ENCODE data around the gene OR2B2.

Gene OR2B2

GRCh38 chr6:27897580-27898206 lies 14.5 kb downstream of the OR2B2 start:
- no peak for DNase-seq (ENCODE audit: low read depth in 1 of 2, low spot score in 1 of 2)
- TF ChIP-seq SPI1 (IDR thresholded peaks at IDR 0.05; ENCODE audit: borderline replicate concordance, low read depth) (no peak), GABPA (IDR thresholded peaks at IDR 0.05; ENCODE audit: low read depth) (no peak), REST (IDR thresholded peaks at IDR 0.05; ENCODE audit: insufficient replicate concordance, low read depth) (no peak), POLR2AphosphoS5 (IDR thresholded peaks at IDR 0.05; ENCODE audit: low read depth) (no peak)
- TF ChIP-seq, protein P1, sequence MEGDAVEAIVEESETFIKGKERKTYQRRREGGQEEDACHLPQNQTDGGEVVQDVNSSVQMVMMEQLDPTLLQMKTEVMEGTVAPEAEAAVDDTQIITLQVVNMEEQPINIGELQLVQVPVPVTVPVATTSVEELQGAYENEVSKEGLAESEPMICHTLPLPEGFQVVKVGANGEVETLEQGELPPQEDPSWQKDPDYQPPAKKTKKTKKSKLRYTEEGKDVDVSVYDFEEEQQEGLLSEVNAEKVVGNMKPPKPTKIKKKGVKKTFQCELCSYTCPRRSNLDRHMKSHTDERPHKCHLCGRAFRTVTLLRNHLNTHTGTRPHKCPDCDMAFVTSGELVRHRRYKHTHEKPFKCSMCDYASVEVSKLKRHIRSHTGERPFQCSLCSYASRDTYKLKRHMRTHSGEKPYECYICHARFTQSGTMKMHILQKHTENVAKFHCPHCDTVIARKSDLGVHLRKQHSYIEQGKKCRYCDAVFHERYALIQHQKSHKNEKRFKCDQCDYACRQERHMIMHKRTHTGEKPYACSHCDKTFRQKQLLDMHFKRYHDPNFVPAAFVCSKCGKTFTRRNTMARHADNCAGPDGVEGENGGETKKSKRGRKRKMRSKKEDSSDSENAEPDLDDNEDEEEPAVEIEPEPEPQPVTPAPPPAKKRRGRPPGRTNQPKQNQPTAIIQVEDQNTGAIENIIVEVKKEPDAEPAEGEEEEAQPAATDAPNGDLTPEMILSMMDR (IDR thresholded peaks at IDR 0.05; ENCODE audit: insufficient read depth, low read length), result no peak
- Histone ChIP-seq H3K4me3 (replicated peaks; ENCODE audit: insufficient read depth, low read length) (no peak overlapping the region), H3K27me3 (ENCODE audit: insufficient read depth, poor library complexity, severe bottlenecking) (no peaks in the 10 kb centered on the region), H3K27ac (replicated peaks) (no peak overlapping the region)

- Histone ChIP-seq H3K27ac (replicated peaks) (peak overlapping the region; percentile 99), H3K4me3 (replicated peaks; ENCODE audit: insufficient read depth, low read length) (peak overlapping the region; percentile 51; the same call in 1 of the 2 replicates), H3K27me3 (ENCODE audit: insufficient read depth, poor library complexity, severe bottlenecking) (no peaks in the 10 kb centered on the region)
- no peak for DNase-seq (ENCODE audit: low read depth in 1 of 2, low spot score in 1 of 2)
- TF ChIP-seq REST (IDR thresholded peaks at IDR 0.05; ENCODE audit: insufficient replicate concordance, low read depth) (no peak), SPI1 (IDR thresholded peaks at IDR 0.05; ENCODE audit: borderline replicate concordance, low read depth) (no peak), GABPA (IDR thresholded peaks at IDR 0.05; ENCODE audit: low read depth) (no peak), POLR2AphosphoS5 (IDR thresholded peaks at IDR 0.05; ENCODE audit: low read depth) (no peak)
- TF ChIP-seq, protein P1 (IDR thresholded peaks at IDR 0.05; ENCODE audit: insufficient read depth, low read length), result no peak
Observed at GRCh38 chr6:27896398-27896796, 15.8 kb downstream of the OR2B2 start.

- DNase-seq (ENCODE audit: low read depth in 1 of 2, low spot score in 1 of 2), result peak; percentile 80 to 84
- TF ChIP-seq GABPA (IDR thresholded peaks at IDR 0.05; ENCODE audit: low read depth) (peak; percentile 41), POLR2AphosphoS5 (IDR thresholded peaks at IDR 0.05; ENCODE audit: low read depth) (peak; percentile 46), REST (IDR thresholded peaks at IDR 0.05; ENCODE audit: insufficient replicate concordance, low read depth) (no peak), SPI1 (IDR thresholded peaks at IDR 0.05; ENCODE audit: borderline replicate concordance, low read depth) (peak; percentile 82)
- TF ChIP-seq, protein P1 (IDR thresholded peaks at IDR 0.05; ENCODE audit: insufficient read depth, low read length), result peak; percentile 76
- H3K27ac ChIP-seq (replicated peaks), result peak overlapping the region; percentile 99
Observed at GRCh38 chr6:27894839-27895762, 17.1 kb downstream of the OR2B2 start.

More at GRCh38 chr6:27894839-27895762, 17.1 kb downstream of the OR2B2 start:
- Histone ChIP-seq H3K4me3 (replicated peaks; ENCODE audit: insufficient read depth, low read length) (peak overlapping the region; percentile 51), H3K27me3 (ENCODE audit: insufficient read depth, poor library complexity, severe bottlenecking) (no peaks in the 10 kb centered on the region)
